IPS-15b (cell line): ENCODE measurements around the gene SLC12A7.

Experiments used
- H3K27me3 ChIP-seq: one replicate; pipeline ENCODE4 v1.6.1; 2013; ENCODE audit warnings: low read length; ENCODE audit not compliant: control insufficient read depth, insufficient read depth
- H3K36me3 ChIP-seq: one replicate; pipeline ENCODE4 v1.6.1; 2013; ENCODE audit warnings: low read length; ENCODE audit not compliant: control insufficient read depth, insufficient read depth
- H3K4me1 ChIP-seq: one replicate; pipeline ENCODE4 v1.6.1; 2013; ENCODE audit warnings: mild to moderate bottlenecking, low read length; ENCODE audit not compliant: control insufficient read depth, insufficient read depth
- H3K4me3 ChIP-seq: one replicate; pipeline ENCODE4 v1.5.1; 2013; ENCODE audit warnings: low read depth, low read length
- H3K9ac ChIP-seq: one replicate; pipeline ENCODE4 v1.6.1; 2013; ENCODE audit warnings: low read depth, mild to moderate bottlenecking, low read length
- H3K9me3 ChIP-seq: one replicate; pipeline ENCODE4 v1.6.1; 2013; ENCODE audit warnings: mild to moderate bottlenecking, low read length; ENCODE audit not compliant: control insufficient read depth, insufficient read depth

SLC12A7 gene

GRCh38 chr5:1042626-1043025 lies 69.2 kb downstream of the SLC12A7 start:
- H3K27me3 ChIP-seq = no peaks in the 10 kb centered on the region
- no peak overlapping the region for H3K4me3 ChIP-seq
- H3K9me3 ChIP-seq = no peaks in the 10 kb centered on the region
- no peak overlapping the region for H3K9ac ChIP-seq
- H3K36me3 ChIP-seq = peaks cover 3% of the 10 kb centered on the region
- H3K4me1 ChIP-seq = no peaks in the 10 kb centered on the region

- Histone ChIP-seq H3K9me3 (no peaks in the 10 kb centered on the region), H3K4me3 (no peak overlapping the region), H3K9ac (no peak overlapping the region), H3K4me1 (no peaks in the 10 kb centered on the region), H3K27me3 (no peaks in the 10 kb centered on the region), H3K36me3 (peaks cover 3% of the 10 kb centered on the region)
Measured at GRCh38 chr5:1041225-1042143, 70.4 kb downstream of the SLC12A7 start.

- no peaks in the 10 kb centered on the region for H3K27me3 ChIP-seq
- H3K9ac ChIP-seq = no peak overlapping the region
- H3K4me3 ChIP-seq = no peak overlapping the region
Measured at GRCh38 chr5:1040571-1040970, 71.3 kb downstream of the SLC12A7 start.

GRCh38 chr5:1039706-1040260 lies 72.1 kb downstream of the SLC12A7 start:
- Histone ChIP-seq H3K9ac (no peak overlapping the region), H3K4me1 (no peaks in the 10 kb centered on the region), H3K27me3 (no peaks in the 10 kb centered on the region)

More at GRCh38 chr5:1040571-1040970, 71.3 kb downstream of the SLC12A7 start:
- no peaks in the 10 kb centered on the region for H3K9me3 ChIP-seq
- H3K36me3 ChIP-seq = peaks cover 3% of the 10 kb centered on the region
- H3K4me1 ChIP-seq = no peaks in the 10 kb centered on the region

GRCh38 chr5:1039210-1039548 lies 72.7 kb downstream of the SLC12A7 start:
- H3K9ac ChIP-seq = no peak overlapping the region
- H3K27me3 ChIP-seq = no peaks in the 10 kb centered on the region
- no peak overlapping the region for H3K4me3 ChIP-seq
- no peaks in the 10 kb centered on the region for H3K4me1 ChIP-seq
- no peaks in the 10 kb centered on the region for H3K9me3 ChIP-seq
- peaks cover 3% of the 10 kb centered on the region for H3K36me3 ChIP-seq

More at GRCh38 chr5:1039706-1040260, 72.1 kb downstream of the SLC12A7 start:
- Histone ChIP-seq H3K36me3 (peaks cover 3% of the 10 kb centered on the region), H3K9me3 (no peaks in the 10 kb centered on the region), H3K4me3 (no peak overlapping the region)

GRCh38 chr5:1038417-1039209 lies 73.2 kb downstream of the SLC12A7 start:
- H3K9me3 ChIP-seq = no peaks in the 10 kb centered on the region
- no peaks in the 10 kb centered on the region for H3K27me3 ChIP-seq
- H3K4me3 ChIP-seq = no peak overlapping the region
- no peaks in the 10 kb centered on the region for H3K4me1 ChIP-seq
- peaks cover 3% of the 10 kb centered on the region for H3K36me3 ChIP-seq
- no peak overlapping the region for H3K9ac ChIP-seq

GRCh38 chr5:1037671-1038416 lies 74.0 kb downstream of the SLC12A7 start:
- Histone ChIP-seq H3K9me3 (no peaks in the 10 kb centered on the region), H3K4me3 (no peak overlapping the region), H3K27me3 (no peaks in the 10 kb centered on the region), H3K9ac (no peak overlapping the region), H3K4me1 (no peaks in the 10 kb centered on the region), H3K36me3 (peaks cover 3% of the 10 kb centered on the region)

GRCh38 chr5:1037123-1037670 lies 74.7 kb downstream of the SLC12A7 start:
- Histone ChIP-seq H3K4me3 (no peak overlapping the region), H3K4me1 (no peaks in the 10 kb centered on the region), H3K9ac (no peak overlapping the region), H3K9me3 (no peaks in the 10 kb centered on the region), H3K36me3 (peaks cover 3% of the 10 kb centered on the region), H3K27me3 (no peaks in the 10 kb centered on the region)

GRCh38 chr5:1036504-1037122 lies 75.2 kb downstream of the SLC12A7 start:
- Histone ChIP-seq H3K36me3 (peaks cover 3% of the 10 kb centered on the region), H3K4me3 (no peak overlapping the region), H3K9ac (no peak overlapping the region), H3K4me1 (no peaks in the 10 kb centered on the region), H3K9me3 (no peaks in the 10 kb centered on the region), H3K27me3 (no peaks in the 10 kb centered on the region)

- Histone ChIP-seq H3K9me3 (no peaks in the 10 kb centered on the region), H3K9ac (no peak overlapping the region), H3K27me3 (no peaks in the 10 kb centered on the region), H3K4me1 (no peaks in the 10 kb centered on the region), H3K36me3 (peaks cover 3% of the 10 kb centered on the region), H3K4me3 (no peak overlapping the region)
Measured at GRCh38 chr5:1035421-1036405, 76.2 kb downstream of the SLC12A7 start.
